ELR (cell line): ENCODE results near the gene NPL.
A peak's percentile ranks its signal among the peaks of the same experiment; 100 is the strongest.

ENCODE experiments used
- DNase-seq: peaks from one replicate; pipeline ENCODE4 v3.0.0-alpha.2; 2015; ENCODE audit warnings: low read depth

Gene NPL

DNA sequence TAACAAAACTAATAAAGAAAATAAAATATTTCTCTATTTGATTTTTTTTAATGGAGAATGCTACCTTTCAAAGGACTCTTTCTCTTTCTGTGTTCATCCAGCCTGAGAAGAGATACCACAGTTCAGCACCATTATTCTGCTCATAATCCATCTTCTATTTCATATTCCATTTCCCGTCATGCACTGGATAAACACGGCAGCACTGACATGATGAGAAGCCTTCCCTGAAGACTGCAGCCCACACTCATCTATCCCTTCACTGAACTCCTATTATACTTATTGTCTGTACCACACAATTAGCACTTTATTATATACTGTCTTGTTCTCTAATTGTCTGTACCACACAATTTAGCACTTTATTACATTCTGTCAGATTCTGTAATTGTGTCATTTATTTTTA, 10.7 kb upstream of the NPL start:
- DNase-seq: no peak

DNA sequence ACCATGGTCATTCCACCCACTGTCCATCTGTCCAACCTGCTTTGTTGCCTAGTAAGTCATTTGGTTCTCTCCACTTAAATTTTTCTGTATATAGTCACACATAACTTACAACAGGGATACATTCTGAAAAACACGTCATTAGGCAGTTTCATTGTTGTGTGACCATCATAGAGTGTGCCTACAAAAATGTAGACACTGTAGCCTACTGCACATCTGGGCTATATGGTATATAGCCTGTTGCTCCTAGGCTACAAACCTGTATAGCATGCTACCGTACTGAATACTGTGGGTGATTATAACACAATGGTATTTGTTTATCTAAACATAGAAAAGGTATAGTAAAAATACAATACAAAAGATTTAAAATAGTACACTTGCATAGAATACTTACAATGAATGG, 10.0 kb upstream of the NPL start:
- DNase-seq: no peak

DNA sequence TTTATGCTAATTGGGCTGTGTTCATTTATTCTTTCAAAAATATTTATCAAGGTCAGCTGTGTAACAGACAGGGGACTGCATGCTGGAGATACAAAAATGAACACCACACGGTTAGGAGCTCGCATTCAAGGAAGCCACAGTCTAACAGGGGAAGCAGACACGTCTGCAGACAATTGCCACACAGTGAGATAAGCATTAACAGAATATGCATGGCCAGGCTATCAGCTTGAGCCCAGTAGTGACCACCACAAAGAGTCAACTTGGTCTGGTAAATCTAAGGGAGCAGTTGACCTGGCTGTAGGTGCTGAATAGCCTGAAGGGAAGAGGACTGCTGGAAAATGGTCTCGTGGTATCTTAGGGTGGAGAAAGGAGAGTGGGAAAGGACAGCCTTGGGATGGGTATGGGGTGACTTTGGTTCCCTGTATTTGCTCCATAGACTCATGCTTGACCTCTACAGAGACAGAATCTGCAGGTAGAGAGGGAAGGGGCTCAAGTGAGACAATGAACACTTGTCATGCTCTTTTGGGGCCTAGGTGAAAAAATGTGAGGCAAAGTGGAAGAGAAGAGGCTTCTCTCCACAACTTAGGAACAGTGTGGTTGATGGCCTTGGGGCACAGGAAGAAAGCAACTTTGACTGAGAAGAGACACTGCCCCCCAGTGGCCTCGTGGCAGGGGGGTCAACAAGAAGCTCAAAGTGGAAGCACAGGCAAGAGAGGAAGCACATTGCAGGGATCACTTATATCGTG, 7.6 kb upstream of the NPL start:
- peak; percentile 63 for DNase-seq

DNA sequence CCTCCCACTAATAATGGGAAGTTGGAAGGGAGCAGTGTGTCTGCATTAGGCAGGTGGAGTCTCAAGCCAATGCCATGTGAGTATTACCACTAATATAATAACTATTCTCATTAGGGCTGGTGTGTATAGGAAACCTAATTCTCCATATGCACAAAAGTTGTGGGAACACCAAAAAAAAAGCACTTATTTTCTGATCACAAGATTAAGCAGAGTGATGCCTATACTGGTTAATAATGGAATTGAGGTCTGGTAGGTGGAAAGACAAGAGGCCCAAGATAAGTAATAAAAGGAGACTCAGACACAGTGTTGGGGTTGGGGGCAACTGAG, 7.0 kb upstream of the NPL start:
- DNase-seq: no peak

DNA sequence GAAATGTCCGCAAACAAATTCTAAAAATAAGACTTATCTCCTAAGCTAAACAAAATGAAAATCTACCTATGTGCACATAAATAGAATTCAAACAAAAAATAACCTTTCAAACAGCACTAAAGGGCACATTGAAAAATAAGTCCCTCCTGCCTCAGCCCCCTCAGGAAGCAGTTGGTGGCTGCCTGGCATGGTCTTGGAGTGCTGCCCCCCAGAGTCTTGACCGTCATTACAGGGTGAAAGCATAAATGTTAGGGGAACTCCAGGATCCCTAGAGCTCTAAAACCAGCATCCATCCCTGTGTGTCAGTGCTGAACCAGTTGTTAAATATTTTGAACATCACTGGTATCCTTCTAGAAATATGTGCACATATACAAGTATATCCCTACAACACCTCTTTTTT, 6.5 kb upstream of the NPL start:
- peak; percentile 22 for DNase-seq

DNA sequence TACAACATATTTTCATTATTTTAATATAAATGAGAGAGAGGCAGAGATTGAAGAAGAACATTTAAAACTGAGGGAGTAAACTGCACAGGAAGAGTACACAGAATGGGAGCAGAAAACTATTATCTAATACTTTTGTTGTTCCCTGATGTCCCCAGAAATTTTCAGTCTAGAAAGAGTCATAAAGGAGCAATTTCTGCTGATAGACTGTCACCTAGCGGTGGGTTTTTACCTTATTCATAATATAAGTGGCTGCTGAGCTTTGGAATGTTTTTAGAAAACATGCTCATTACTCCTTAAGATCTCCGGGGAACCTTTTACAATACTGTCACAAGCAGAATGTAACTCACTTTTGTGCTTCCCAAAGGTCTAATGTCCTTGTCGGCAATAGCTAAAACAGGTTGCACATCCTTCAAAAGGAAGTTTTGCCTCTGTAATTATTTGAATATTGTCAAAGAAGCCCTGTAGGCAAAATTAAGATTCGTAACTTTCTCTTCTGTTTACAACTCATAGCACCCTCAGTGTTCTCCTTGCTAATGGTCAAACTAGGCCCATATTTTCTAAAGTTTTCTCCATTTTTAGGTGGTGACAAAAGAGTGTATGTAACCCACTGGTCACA, 4.9 kb upstream of the NPL start:
- DNase-seq: peak; percentile 69

DNA sequence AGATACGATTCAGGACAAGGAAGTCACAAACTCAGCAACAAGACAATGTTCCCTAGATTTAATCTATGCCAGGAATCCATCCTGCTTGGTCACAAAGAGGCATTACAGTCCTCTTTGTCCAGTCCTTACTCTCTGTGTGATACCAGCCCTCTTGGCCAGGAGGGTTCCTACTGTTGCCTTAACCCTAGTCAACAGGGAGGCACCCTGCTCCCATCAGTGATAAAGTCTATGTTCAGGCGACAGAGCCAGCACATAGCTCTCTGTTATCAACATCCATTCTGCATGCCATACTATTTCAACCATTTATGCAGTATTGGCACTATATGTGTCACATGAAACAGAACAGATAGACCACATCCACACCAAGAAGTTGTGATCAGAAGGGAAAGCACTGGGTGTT, 4.4 kb upstream of the NPL start:
- no peak for DNase-seq

DNA sequence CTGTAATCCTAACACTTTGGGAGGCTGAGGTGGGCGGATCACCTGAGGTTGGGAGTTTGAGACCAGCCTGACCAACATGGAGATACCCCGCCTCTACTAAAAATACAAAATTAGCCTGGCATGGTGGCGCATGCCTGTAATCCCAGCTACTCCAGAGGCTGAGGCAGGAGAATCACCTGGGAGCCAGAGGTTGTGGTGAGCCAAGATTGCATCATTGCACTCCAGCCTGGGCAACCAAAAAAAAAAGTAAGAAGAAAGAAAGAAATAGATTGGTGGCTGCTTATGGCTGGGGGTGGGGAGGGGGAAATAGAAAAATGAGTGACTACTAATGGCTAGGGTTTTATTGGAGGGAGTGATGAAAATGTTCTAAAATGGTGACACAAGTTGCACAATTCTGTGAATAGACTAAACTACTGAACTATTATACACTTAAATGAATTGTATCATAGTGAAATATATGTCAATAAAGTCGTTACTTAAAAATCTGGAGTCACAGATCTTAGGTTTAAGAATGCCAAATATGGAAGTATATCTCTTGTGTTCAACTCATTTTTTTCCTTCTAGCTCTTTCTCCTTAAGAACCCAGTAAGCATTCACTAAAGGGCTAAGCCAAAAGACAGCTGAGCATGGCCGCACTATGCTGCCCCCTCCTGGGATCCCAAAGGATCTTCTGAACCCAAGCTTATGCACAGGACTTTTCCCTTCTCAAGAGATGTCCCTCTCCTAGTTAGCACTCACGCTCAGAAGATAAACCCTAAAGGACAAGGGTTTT, 3.2 kb upstream of the NPL start:
- DNase-seq: peak; percentile 68

DNA sequence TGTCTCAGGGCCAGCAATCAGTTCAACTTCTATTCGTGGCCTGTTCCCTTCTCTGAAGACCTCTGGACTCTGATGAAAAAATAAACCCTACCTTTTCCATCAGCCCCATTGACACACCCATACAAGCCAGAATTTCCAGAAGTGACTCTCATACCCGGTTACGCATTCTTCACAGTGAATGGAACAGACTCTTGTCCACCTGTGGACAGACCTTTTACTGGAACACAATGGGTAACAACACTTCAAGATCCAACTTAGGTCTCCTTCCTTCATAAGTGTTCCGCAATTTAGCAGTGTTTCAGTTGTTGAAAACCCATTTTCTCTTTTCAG, 2.6 kb upstream of the NPL start:
- no peak for DNase-seq

DNA sequence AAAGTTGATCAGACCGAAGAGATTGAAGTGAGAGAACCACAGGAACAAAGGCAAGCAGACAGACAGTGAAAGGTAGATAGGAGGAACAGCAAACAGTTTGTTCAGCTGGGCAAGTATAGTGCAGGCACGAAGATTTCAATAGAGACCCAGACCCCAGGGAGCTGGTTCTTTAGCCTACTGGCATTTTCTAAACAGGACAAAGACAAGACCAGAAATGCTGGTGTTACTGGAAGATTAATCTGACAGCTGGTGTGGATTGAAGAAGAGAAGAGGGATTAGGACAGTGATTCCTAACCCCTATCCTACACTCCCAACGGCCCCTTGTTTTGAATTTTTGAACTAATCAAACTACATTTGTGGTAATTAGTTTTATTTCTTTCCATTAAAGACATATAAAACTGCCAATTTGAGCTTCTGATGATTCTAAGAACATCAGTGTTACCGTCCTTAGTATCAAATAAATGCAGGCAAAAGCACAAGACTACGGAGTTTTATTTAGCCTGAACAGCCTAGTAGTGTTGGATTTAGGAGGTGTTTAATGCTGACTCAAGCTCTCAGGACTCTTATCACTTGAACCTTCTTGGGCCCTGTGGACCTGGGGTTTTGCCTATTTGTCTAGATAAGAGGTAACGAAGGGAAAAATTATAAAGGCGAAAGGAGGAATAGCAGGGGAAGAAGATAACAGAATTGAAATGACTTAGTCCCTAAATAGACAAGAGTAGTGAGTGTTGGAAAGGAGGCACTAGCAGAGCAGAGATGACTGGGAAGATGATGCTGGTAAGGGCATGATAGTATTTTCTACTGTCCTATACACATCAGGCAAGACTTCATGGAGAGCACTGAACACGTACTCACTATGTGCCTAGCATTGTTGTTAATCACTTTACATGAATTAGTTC, 2.0 kb downstream of the NPL start:
- no peak for DNase-seq

DNA sequence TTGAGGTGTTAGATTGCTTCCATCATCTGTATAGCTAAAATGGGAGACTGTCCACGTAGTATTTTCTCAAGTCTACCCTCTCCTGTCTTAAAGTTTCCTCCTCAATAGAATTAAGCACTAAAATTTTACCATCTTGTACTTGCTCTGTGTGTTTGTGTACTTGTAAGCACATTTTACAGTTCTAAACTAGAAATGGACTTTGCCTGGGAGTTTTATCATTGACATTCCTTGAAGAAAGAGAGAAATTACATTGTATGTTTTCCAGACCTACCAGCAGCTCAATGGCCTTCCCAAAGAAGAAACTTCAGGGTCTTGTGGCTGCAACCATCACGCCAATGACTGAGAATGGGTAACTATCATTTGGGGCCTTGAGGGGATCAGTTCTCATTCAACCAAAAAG, 4.5 kb downstream of the NPL start:
- no peak for DNase-seq

DNA sequence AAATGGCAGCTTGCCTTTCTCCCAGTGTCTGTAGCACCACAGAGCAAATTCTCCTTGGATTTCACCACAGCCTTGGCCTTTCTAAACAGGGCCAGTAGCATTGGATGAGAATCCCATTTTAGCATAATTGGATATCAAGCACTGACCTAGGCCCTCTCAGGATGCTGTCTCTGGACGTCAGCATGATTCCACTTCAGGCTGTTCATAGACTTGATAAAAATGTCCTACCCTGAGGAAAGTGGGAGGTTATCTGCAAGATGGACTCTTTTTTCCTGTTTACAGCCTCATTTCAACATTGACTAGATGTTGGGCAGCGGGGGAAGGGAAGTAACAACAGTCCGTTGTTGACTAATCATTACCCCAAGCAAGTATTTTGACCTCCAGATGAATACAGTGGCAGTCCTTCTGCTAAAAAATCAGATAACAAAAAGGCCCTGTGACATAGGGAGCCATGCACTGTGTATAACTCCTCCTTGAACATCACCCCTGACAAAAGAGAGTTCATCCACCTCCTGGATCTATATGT, 5.2 kb downstream of the NPL start:
- DNase-seq: no peak

DNA sequence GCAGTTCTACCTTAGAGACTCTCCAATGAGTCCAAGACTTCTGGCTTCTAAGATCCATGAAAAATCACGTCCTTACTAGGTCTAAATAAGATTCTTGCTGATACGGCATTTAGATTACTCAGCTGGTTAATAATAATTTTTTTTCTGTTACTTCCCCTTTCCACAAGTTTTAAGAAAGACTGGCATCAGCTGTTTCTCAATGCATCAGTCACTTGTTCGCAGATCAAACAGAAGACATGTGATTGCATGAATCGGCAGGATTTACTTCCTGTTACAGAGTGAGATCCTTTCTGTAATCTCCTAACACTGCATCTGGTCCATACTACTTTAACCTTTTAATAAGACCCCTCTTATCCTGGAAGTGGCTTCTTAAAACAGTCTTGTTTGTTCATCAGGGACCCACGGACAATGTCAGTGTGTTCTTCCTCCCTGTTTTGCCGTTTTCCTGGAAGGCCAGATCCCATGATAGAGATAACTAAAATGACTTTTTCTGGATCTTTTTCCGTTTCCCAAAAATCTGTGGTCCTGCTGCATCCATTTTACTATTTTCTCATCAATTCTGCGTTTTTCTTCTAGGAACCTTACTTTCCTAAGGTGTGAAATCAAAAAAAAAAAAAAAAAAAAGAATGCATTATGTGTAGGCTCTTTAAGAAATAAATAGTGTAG, 6.1 kb downstream of the NPL start:
- no peak for DNase-seq

DNA sequence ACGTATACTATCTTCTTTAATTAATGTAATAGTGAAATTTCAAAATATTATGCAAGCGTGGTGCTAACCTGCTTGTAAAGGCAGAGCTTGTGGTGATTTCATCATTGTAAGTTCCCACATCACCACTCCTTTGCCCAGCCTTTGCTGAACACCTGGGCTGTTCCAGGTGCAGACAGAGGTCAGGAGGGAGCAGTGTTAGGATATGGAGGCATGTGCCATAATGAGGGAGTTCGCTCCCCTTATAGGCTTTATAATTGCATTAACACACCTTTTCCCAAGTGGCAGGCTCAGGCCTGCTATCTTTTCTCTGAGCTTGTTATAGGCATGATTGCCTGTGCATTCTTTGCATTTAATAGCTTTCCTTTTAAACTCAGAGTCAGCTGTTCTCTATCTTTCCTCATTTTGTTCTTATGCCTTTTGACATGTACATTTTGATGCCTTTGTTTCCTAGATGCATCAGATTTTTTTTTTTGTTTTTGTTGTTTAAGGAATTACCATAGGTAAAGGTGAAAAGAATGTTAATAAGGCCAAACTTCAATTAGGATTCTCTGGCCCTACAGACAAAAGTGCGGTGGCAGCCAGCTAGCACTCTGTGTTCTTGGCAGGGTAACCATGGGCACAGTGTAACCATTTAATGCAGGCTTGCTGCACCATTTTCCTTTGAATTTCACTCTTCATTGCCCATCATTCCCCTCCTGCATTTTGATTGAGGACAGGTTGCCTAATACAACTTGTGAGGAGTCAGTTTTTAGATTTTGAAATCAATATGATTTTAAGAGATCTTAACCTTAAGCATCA, 12.6 kb downstream of the NPL start:
- no peak for DNase-seq

DNA sequence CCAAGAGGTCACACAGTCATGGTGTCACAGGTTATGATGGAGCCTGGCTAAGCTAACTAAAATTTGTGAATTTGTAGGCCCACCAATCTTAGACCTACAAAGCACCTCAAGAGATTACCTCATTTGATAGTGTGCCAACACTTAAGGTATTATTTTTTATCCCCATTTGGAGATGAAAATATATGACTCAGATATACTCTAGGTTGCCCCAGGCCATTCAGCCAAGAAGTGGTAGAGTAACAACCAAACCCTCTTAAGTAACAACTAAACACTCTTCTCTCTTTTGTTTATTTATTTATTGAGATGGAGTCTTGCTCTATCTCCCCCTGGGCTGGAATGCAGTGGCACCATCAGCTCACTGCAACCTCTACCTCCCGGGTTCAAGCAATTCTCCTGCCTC, 14.3 kb downstream of the NPL start:
- peak; percentile 30 for DNase-seq

DNA sequence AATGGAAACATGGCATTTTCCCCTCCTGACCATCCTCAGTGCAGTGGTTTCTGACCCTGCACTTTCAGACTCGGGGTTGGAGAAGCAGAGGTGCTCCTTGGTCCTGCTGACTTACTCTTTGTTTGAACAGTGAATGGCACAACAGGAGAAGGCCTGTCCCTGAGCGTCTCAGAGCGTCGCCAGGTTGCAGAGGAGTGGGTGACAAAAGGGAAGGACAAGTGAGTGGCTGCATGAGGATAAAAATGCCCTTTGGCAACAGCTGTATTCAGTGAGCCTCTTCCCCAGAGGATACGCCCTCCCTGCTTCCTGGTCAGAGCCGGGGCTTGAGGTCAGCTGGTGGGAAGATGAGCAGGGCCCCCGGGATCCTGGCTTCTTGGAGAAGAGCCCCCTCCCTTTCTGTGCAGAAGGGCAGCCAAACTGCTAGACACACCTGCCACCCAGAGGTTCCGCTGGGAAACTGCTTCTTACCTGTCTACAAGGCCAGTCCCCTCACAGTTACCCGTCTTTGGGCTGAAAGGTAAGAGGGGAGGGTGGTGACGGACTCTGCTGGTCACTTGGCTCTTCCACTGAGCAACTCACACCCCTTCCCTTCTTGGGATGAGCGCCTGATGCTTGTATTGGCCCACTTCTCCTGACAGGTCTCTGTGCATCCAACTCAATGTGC, 16.6 kb downstream of the NPL start:
- no peak for DNase-seq

DNA sequence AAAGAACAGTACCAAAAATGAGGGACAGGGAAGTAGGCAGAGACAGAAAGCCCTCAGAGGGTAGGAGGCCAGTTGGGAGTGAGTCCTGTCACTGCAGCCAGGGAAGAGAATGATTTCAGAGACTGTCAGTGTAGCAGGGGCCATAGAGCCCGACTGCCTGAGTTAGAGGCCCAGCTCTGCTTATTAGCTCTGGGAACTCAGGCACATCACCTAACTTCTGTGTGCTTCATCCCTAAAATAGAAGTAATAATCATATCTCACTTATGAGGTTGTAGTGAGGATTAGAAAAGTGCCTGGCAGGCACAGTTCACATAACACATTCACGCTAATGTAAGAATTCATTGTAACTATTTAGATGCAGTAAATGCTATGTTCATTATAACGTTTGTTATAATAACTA, 18.3 kb downstream of the NPL start:
- no peak for DNase-seq

DNA sequence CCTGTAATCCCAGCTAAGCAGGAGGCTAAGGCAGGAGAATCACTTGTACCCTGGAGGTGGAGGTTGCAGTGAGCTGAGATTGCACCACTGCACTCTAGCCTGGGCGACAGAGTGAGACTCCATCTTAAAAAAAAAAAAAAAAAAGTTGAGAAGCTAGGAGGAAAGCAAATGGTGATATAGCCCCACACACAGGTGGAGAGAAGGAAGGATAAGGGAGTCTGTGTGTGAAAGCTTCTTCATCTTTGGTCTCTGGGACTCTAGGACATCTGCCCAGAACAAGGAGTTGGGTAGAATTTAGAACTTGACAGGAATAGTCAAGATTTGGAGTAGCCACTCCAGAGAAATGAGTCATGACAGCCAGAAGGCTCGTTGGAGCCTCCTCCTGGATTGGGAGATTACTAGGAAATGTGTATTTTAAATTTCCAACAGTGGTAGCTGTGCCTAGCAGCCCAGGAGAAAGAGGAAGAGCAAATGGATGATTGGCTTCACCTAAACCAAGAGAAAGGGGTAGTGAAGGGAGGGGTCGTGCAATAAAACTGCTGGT, 19.9 kb downstream of the NPL start:
- peak; percentile 11 for DNase-seq

DNA sequence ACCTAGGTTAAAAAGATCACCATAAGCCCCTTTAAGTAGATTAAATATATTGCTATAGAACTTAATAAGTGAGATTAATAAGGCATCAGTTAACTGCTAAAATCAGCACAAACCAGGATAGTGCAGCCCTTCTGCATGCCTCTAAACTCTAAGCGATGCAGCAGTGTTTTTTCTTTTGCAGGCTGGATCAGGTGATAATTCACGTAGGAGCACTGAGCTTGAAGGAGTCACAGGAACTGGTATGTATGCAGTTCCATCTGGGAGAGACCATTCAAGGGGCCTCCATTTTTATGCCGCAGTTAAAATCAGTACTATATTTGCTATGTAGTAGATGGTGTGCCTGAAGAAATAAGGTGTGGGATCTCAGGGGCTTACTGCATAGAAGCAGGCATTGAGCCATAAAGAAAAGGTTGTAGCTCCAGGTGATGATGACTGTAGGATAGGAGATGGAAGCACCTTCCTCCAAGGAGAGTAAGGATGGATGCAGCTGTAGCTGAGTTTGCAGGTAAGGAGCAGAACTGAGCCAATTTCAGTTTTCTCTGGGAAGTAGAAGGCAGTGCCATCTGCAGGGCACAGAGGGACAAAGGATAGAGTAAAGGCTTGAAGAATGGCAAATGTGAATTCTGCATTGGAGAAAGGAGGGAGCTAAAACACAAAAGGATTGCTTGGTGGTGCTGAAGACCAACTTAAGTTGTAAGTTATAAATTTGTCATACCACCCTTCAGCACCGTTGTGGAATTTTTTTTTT, 22.6 kb downstream of the NPL start:
- DNase-seq: no peak
